ENCODE measurements around the gene GRM3. TPM values are rescaled to one million over a fixed set of nuclear protein-coding genes. Genes with fewer than 3 reads are reported as not detected.
"Not testable (repeated sequence)": the region's sequence is repeated elsewhere in the genome, so short reads cannot be mapped to it uniquely, and the experiment has no call there.

The GRM3 gene
- not detected in 2 replicates for total RNA-seq

DNA sequence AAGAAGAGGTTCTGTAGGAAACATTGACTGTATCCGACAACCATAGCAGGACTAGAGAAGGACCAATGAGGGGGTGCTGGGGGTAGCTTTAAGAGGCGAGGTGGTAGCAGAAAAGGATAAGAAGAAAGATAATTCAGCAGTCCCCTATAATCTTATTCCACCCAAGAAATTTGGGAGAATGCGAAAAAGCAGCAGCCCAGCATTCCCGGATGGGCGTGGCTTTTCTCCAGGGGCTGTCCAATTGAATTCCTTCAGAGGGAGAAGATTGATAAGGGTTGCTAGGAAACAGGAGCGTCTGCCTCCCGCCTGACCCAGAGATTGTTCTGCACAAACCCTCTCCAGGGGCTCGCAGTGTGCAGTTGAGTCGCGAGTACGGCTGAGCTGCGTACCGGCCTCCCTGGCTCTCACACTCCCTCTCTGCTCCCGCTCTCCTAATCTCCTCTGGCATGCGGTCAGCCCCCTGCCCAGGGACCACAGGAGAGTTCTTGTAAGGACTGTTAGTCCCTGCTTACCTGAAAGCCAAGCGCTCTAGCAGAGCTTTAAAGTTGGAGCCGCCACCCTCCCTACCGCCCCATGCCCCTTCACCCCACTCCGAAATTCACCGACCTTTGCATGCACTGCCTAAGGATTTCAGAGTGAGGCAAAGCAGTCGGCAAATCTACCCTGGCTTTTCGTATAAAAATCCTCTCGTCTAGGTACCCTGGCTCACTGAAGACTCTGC lies at the start of gene GRM3:
Gene GRM3, plus strand, starts transcription at position 349 of the 721 bp plus-strand sequence. CDS start 121,237 bp downstream, outside the sequence.
- Histone ChIP-seq H3K36me3 (ENCODE audit: insufficient read depth, low read length) (no peaks in the 10 kb centered on the region), H3K9me3 (ENCODE audit: low read depth, low read length) (no peaks in the 10 kb centered on the region), H4K20me1 (ENCODE audit: insufficient read depth, low read length) (no peaks in the 10 kb centered on the region), H3K27ac (ENCODE audit: low read depth, low read length) (no peak within 1 kb of the TSS), H3K27me3 (ENCODE audit: insufficient read depth, low read length) (no peaks in the 10 kb centered on the region), H2AFZ (ENCODE audit: low read length) (no peak within 1 kb of the TSS), H3K79me2 (ENCODE audit: insufficient read depth, low read length) (no peaks in the 10 kb centered on the region), H3K4me2 (ENCODE audit: insufficient read depth, low read length) (no peak within 1 kb of the TSS), H3K4me3 (ENCODE audit: insufficient read depth, low read length) (no peak within 1 kb of the TSS), H3K4me1 (ENCODE audit: insufficient read depth, low read length) (no peaks in the 10 kb centered on the region)
- TF ChIP-seq, protein P1, sequence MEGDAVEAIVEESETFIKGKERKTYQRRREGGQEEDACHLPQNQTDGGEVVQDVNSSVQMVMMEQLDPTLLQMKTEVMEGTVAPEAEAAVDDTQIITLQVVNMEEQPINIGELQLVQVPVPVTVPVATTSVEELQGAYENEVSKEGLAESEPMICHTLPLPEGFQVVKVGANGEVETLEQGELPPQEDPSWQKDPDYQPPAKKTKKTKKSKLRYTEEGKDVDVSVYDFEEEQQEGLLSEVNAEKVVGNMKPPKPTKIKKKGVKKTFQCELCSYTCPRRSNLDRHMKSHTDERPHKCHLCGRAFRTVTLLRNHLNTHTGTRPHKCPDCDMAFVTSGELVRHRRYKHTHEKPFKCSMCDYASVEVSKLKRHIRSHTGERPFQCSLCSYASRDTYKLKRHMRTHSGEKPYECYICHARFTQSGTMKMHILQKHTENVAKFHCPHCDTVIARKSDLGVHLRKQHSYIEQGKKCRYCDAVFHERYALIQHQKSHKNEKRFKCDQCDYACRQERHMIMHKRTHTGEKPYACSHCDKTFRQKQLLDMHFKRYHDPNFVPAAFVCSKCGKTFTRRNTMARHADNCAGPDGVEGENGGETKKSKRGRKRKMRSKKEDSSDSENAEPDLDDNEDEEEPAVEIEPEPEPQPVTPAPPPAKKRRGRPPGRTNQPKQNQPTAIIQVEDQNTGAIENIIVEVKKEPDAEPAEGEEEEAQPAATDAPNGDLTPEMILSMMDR (IDR thresholded peaks at IDR 0.05; ENCODE audit: extremely low read depth, low read depth, low read length), result no peak
- DNase-seq (ENCODE audit: insufficient read length, low spot score, missing footprints), result no peak

DNA sequence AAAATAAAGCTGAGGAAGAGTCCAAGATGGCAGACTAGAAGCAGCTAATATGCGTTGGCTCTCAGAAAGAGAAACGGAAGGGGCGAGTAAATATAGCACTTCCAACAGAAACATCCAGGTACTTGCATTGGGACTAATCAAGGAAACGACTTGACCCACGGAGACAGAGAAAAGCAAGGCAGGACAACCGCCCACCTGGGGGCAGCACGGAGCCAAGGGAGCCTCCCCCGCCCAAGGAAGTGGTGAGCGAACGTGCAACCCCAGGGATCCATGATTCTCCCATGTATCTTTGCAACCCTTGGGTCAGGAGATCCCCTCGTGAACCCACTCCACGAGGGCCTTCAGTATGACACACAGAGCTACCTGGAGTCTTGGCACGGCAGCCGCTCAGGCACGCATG lies 45.4 kb upstream of the GRM3 start:
- H3K27me3 ChIP-seq (ENCODE audit: insufficient read depth, low read length), result no peaks in the 10 kb centered on the region
- no peak overlapping the region for H3K4me2 ChIP-seq (ENCODE audit: insufficient read depth, low read length)
- no peaks in the 10 kb centered on the region for H3K79me2 ChIP-seq (ENCODE audit: insufficient read depth, low read length)
- no peaks in the 10 kb centered on the region for H3K4me1 ChIP-seq (ENCODE audit: insufficient read depth, low read length)
- no peaks in the 10 kb centered on the region for H3K36me3 ChIP-seq (ENCODE audit: insufficient read depth, low read length)
- no peaks in the 10 kb centered on the region for H4K20me1 ChIP-seq (ENCODE audit: insufficient read depth, low read length)
- DNase-seq (ENCODE audit: insufficient read length, low spot score, missing footprints), result no peak
- peaks cover 2% of the 10 kb centered on the region for H3K9me3 ChIP-seq (ENCODE audit: low read depth, low read length)
- no peak overlapping the region for H2AFZ ChIP-seq (ENCODE audit: low read length)
- no peak overlapping the region for H3K27ac ChIP-seq (ENCODE audit: low read depth, low read length)
- H3K4me3 ChIP-seq (ENCODE audit: insufficient read depth, low read length), result no peak overlapping the region
- TF ChIP-seq, protein P1 (IDR thresholded peaks at IDR 0.05; ENCODE audit: extremely low read depth, low read depth, low read length), result no peak

DNA sequence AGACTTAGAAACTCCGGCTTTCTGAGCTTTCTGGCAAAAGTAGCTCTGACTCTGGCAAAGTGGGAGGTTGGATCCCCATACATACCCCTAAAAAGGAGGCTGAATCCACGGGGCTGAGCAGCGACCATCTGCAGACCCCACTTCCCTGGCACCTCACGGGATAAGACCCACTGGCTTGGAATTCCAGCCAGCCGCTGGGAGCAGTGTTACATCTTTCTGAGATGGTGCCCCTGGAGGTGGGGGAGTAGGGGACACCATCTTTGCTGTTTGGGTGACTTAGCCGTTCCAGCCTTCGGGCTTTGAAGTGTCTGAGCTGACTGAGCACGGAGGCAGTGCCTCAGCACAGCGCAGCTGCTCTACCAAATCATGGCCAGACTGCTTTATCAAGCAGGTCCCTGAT lies 45.0 kb upstream of the GRM3 start:
- Histone ChIP-seq H3K9me3 (ENCODE audit: low read depth, low read length) (peaks cover 2% of the 10 kb centered on the region), H3K27ac (ENCODE audit: low read depth, low read length) (no peak overlapping the region), H3K4me1 (ENCODE audit: insufficient read depth, low read length) (no peaks in the 10 kb centered on the region), H3K36me3 (ENCODE audit: insufficient read depth, low read length) (no peaks in the 10 kb centered on the region), H4K20me1 (ENCODE audit: insufficient read depth, low read length) (no peaks in the 10 kb centered on the region), H3K79me2 (ENCODE audit: insufficient read depth, low read length) (no peaks in the 10 kb centered on the region), H3K4me2 (ENCODE audit: insufficient read depth, low read length) (no peak overlapping the region), H3K27me3 (ENCODE audit: insufficient read depth, low read length) (no peaks in the 10 kb centered on the region), H3K4me3 (ENCODE audit: insufficient read depth, low read length) (no peak overlapping the region), H2AFZ (ENCODE audit: low read length) (no peak overlapping the region)
- TF ChIP-seq, protein P1 (IDR thresholded peaks at IDR 0.05; ENCODE audit: extremely low read depth, low read depth, low read length), result no peak
- no peak for DNase-seq (ENCODE audit: insufficient read length, low spot score, missing footprints)

DNA sequence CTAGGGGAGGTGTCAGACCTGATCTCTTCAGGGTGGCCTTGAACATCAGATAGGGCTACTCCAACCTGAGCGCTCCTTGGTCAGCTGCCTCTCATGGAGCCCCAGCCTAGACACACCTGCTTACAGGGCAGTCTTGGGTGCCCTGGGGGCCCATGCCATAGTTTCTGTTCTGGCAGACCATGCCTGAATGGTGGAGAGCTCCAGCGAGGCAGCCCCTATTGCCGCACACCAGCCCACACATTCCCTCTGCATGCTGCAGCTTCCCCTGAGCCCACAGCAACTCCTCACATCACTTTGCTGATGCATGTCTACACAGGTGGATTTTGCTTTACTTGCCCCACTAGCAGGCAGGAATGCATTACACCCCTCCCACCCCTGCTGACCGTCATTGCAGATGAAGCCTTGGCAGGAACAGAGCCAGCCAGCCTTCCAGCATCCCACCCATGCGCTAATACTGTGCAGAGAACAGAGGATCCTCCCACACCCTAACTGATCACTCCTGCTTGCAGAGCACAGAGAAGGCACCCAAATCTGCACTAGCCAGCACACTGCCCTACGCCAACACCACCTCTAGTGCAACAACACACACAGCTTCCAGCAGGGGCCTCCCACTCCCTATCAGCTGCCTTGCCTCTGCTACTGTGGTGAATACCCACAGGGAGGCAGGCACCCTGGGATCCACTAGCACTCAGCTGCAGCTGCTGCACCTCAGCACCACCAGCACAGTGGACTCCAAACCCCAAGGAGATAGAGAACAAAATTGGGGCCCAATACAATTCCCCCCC lies 43.0 kb upstream of the GRM3 start:
- Histone ChIP-seq H2AFZ (ENCODE audit: low read length) (no peak overlapping the region), H3K4me2 (ENCODE audit: insufficient read depth, low read length) (no peak overlapping the region), H3K27ac (ENCODE audit: low read depth, low read length) (no peak overlapping the region), H3K27me3 (ENCODE audit: insufficient read depth, low read length) (no peaks in the 10 kb centered on the region), H3K36me3 (ENCODE audit: insufficient read depth, low read length) (no peaks in the 10 kb centered on the region), H3K4me3 (ENCODE audit: insufficient read depth, low read length) (no peak overlapping the region), H3K4me1 (ENCODE audit: insufficient read depth, low read length) (no peaks in the 10 kb centered on the region), H3K79me2 (ENCODE audit: insufficient read depth, low read length) (no peaks in the 10 kb centered on the region), H3K9me3 (ENCODE audit: low read depth, low read length) (peaks cover 2% of the 10 kb centered on the region), H4K20me1 (ENCODE audit: insufficient read depth, low read length) (no peaks in the 10 kb centered on the region)
- TF ChIP-seq, protein P1 (IDR thresholded peaks at IDR 0.05; ENCODE audit: extremely low read depth, low read depth, low read length), result no peak
- no peak for DNase-seq (ENCODE audit: insufficient read length, low spot score, missing footprints)

DNA sequence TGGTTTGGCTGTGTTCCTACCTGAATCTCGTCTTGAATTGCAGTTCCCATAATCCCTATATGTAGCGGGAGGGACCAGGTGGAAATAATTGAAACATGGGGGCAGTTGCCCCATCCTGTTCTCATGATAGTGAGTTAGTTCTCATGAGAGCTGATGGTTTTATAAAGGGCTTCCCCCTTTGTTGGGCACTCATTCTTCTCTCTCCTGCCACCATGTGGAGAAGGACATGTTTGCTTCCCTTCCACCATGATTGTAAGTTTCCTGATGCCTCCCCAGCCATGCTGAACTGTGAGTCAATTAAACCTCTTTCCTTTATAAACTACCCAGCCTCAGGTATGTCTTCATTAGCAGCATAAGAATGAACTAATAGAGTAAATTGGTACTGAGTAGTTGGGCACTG lies 28.0 kb upstream of the GRM3 start:
- not testable (repeated sequence) for H3K4me2 ChIP-seq (ENCODE audit: insufficient read depth, low read length); H3K36me3 ChIP-seq (ENCODE audit: insufficient read depth, low read length); H3K79me2 ChIP-seq (ENCODE audit: insufficient read depth, low read length); H3K27ac ChIP-seq (ENCODE audit: low read depth, low read length); H2AFZ ChIP-seq (ENCODE audit: low read length); DNase-seq (ENCODE audit: insufficient read length, low spot score, missing footprints); H3K4me1 ChIP-seq (ENCODE audit: insufficient read depth, low read length); H3K27me3 ChIP-seq (ENCODE audit: insufficient read depth, low read length); H4K20me1 ChIP-seq (ENCODE audit: insufficient read depth, low read length); H3K9me3 ChIP-seq (ENCODE audit: low read depth, low read length); H3K4me3 ChIP-seq (ENCODE audit: insufficient read depth, low read length)

Measured in osteoblast (primary cell).